ENCODE measurements around the gene HERC6.
"Not testable (repeated sequence)": the region's sequence is repeated elsewhere in the genome, so short reads cannot be mapped to it uniquely, and the experiment has no call there.

Gene HERC6

DNA sequence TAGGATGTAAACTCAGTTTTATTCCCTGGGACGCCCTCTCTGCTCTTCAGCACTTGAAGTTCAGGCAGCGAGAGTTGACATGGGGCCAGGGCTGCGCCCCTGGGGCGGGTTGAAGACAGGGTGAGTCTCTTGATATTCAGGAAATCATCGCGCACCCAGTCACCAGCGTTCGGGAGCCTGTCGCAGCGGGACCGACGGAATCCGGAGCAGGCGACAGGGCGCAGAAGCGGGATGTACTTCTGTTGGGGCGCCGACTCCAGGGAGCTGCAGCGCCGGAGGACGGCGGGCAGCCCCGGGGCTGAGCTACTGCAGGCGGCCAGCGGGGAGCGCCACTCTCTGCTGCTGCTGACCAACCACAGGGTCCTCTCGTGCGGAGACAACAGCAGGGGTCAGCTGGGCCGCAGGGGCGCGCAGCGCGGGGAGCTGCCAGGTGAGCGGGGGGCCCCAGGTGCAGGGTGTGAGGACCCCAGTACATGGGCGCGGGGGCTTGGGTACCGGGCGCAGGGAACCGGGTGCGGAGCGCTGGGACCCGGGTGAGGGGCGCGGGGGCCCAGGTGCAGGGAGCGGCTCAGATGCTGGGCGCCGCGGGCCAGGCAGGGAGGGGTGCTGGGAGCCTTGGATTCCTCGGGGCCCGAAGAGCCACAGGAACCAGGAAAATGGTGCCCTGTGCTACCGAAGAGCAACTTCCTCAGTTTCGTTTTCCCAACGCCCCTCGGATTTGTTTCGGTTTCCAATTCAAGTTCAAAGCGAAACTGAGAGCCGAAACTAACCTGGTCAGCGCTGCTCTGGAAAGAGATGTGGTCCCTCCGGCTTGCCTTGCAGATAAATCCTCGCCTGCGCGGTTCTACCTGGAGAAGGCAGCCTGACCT lies at the start of gene HERC6:
HERC6 (plus strand) TSS at position 162 of the 869 bp plus-strand sequence; CDS start at position 232, 70 bp downstream.
- peak; percentile 17 to 22 for DNase-seq (ENCODE audit: low read depth in 2 of 2)

DNA sequence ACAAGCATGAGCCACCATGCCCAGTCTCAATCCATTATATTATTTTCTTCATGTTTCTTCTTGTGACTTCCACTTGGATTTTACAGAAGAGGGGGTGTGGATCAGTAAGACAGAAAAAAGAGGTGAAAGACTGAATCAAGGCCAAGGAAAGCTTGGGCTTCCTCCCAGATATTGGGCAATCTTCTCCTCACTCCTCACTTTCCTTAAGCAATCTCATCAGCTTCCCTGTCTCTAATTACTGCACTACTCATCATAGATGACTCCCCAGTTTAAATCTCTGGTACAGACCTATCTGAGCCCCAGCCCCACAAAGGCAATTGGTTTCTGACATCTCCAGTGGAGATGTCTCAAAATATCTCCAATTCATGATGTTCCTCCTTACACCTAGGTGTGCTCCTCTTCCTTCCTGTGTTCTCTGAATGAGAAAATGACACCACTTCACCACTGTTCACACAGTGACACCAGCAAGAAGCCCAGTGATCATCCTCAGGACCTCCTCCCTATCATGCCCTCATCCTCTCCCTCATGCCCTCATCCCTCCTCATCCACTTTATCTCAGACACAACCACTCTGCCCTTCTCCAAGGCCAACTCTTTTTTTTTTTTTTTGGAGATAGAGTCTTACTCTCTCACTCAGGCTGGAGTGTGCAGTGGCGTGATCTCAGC lies 44.8 kb upstream of the HERC6 start:
- DNase-seq (ENCODE audit: low read depth in 2 of 2), result peak in 1 of 2 experiments; percentile 5

DNA sequence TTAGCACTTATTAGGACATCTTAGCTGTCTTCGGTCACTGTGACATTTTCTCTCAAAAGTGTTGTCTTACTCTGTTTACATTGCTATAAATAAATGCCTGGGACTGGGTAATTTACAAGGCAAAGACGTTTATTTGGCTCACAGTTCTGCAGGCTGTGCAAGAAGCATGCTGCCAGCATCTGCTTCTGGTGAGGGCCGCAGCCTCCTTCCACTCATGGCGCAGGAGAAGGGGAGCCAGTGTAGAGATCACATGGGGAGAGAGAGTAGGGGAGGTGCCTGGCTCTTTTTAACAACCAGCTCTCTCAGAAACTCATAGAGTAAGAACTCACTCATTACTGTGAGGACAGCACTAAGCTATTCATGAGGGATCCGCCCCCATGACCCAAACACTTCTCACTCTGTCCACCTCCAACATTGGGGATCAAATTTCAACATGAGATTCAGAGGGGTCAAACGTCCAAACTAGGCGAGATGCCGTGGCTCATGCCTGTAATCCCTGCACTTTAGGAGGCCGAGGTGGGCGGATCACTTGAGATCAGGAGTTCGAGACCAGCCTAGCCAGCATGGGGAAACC lies 43.5 kb upstream of the HERC6 start:
- no peak for DNase-seq (ENCODE audit: low read depth in 2 of 2)

DNA sequence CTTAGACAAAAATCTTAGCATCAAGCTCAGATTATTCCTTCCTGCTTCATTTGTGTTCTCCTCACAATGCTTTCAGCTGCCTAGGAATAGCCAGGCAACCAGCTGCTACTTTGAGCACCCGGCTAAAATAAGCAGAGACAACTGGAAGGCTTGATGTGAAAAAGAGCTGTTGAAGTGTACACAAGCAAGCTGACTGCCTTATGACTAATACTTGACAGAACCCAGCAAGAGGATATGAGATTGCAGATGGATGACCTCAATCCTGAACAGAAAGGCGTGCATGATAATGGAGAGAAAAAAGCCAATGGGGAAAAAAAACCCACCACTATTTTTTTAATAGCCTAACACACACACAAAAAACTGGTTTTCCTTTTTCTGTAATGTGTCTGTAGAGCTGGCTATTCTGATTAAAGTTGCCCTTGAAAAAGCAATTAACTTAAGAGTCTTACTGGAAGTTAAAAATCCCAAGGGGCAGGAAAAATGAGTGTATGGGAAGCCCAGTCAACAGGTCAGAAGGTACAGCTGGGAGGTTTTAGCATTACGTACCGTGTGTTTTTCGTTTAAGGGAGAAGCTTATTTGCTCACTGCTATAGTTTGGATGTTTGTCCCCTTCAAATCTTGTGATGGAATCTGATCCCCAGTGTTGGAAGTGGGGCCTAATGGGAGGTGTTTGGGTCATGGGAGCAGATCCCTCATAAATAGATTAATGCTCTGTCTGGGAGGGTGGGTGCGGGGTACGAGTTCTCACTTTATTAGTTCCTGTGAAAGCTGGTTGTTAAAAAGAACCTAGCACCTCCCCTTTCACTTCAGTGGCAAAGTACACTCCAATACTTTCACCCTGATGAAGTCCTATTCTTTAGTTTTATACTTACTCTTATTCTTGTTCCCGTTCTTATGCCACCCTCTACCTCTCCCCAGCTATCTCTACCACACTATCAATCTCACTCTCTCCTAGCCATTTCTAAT lies 37.1 kb upstream of the HERC6 start:
- DNase-seq (ENCODE audit: low read depth in 2 of 2), result peak; percentile 51 to 54

DNA sequence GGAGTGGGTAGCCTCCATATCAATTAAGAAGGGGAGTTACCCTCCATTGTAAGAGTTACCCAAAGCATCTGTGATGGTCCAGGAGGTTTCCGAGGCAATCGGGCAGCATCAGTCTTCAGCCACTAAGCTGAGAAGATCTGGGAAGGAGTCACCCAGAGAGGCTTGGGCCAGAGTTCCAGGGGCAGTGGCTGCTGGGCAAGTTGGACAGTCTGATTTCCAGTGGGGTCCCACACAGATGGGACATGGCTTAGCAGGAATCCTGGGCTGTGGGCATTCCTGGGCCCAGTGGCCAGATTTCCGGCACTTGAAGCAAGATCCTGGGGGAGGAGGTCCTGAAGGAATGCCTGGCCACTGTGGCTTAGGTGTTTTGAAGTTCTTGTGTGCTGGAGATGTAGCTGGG lies 31.8 kb upstream of the HERC6 start:
- not testable (repeated sequence) for DNase-seq (ENCODE audit: low read depth in 2 of 2)

DNA sequence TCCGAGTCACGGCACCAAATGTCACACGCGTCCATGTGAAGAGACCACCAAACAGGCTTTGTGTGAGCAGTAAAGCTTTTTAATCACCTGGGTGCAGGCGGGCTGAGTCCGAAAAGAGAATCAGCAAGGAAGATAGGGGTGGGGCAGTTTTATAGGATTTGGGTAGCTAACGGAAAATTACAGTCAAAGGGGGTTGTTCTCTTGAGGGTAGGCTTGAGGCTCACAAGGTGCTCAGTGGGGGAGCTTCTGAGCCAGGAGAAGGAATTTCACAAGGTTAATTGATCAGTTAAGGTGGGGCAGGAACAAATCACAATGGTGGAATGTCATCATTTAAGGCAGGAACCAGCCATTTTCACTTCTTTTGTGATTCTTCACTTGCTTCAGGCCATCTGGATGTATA lies 29.9 kb upstream of the HERC6 start:
- not testable (repeated sequence) for DNase-seq (ENCODE audit: low read depth in 2 of 2)

DNA sequence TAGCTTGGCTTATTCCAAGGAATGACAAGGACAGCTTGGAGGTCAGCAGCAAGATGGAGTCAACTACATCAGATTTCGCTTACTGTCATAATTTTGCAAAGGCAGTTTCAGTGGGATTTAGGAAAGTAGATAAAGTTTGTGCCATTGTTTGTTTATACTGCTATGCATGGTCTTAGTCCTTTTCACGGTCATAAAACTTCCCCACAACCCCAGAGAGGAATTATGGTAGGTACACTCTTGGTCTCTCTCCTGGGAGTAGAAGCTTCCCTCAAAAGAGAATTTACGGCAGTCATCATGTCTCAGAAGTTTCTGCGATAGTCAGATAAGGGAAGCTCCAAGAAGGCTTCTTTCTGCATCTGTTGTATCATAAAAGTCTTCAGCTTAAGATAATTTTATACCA lies 27.9 kb upstream of the HERC6 start:
- no peak for DNase-seq (ENCODE audit: low read depth in 2 of 2)

DNA sequence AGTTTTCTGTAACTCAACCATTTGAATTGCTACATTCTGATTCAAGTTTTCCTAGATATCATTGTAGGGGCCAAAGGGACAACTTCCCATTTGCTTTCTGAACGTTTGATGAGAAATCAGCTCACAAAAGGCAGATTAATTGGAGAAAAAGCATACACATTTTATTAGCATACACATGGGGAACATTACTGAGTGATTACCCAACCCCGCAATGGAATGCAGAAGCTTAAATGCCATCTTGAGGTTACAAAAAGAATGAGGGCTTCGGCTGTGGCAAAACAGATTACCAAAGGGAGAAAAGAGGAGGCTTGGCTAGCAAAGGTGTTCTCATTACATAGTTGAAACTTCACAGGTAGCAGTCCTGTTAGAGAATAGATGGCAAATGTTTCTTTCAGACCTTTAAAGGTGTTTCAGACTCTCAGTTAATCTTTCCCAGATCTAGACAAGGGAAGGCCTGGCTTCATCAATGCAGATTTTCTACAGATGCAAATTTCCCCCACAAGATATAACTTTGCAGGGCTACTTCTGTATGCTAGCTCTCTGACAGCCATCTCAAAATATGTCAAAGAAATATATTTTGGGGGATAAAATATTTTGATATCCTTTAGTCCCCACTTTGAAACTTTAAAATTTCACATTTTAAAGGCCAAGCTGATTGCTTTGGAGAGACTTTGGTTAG lies 26.5 kb upstream of the HERC6 start:
- DNase-seq (ENCODE audit: low read depth in 2 of 2), result peak in 1 of 2 experiments; percentile 24

DNA sequence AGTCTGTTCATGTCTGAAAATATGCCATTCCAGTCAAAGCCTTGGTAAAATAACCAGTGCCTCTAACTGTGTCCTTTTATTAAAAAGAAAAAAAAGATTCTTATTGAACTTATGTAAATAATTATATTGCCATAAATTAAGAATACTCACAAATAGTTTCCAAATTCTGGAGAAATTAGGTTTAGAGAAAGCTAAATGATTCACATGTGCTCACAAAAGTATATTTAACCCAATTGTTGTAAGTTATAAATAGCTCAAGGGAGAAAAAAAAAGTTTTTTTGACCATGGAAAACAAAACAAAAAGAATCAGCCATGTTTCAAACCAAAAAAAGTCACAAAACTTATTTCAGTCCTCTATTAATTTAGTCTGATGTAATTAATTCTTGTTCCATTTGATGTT lies 25.3 kb upstream of the HERC6 start:
- DNase-seq (ENCODE audit: low read depth in 2 of 2), result no peak

DNA sequence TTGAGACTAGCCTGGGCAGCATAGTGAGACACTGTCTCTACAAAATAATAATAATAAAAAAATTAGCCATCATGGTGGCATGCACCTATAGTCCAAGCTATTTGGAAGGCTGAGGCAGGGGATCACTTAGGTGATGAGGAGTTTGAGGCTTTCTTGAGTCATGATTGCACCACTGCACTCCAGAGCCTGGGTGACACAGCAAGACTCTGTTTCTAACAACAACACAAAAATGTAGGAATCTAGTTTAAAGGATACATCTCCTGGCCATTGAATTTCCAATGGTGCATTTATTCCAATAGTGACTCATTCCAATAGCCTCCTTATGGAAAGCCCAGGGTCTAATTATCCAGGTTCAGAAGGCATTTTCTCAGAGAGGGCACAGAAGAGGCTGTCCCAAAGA lies 21.9 kb upstream of the HERC6 start:
- DNase-seq (ENCODE audit: low read depth in 2 of 2), result no peak

DNA sequence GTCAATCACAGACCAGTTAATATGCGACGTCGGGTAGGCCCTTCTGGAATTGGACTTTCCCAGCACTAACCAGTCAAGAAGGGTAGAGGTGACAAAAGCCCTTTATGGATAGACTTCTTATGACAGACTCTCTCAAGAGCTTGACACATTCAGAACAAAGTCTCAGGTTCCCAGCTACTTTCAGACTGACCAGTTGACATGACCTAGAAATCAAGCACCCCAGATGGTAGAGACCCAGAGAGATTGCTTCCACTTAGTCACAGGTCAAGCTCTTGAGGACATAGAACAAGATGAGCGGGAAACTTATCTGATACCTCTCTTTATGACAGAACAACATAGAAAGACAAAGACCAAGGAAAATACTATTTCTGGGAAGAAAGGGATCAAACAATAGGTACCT lies 21.4 kb upstream of the HERC6 start:
- no peak for DNase-seq (ENCODE audit: low read depth in 2 of 2)

DNA sequence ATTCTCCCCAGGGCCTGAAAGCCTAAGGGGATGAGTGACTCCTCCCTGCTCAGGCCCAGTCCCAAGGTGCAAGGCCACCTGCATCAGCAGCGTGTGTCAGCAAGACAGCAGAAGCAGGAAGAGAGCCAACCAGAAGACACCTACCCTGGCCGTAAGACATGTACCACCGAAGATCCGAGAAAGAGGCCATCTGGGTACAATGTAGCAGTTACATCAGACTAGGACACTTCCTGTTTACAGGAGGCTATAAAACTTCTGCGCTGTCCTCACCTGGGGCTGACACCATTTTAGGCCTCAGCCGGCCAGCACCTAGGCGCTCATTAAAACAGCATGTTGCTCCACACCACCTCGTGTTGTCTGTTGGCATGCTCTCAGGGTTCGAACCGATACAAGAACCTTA lies 19.1 kb upstream of the HERC6 start:
- DNase-seq (ENCODE audit: low read depth in 2 of 2), result no peak

DNA sequence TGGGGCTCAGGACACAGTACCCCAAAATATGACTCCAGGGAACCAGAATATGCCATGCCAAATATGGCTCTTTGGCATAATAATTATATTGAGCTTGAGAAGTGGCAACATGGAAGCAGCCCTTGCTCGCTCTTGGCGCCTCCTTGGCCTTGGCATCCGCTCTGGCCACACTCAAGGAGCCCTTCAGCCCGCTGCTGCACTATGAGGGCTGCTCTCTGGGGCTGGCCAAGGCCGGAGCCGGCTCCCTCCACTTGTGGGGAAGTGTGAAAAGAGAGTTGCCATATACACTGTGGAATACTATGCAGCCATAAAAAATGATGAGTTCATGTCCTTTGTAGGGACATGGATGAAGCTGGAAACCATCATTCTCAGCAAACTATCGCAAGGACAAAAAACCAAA lies 18.4 kb upstream of the HERC6 start:
- no peak for DNase-seq (ENCODE audit: low read depth in 2 of 2)

DNA sequence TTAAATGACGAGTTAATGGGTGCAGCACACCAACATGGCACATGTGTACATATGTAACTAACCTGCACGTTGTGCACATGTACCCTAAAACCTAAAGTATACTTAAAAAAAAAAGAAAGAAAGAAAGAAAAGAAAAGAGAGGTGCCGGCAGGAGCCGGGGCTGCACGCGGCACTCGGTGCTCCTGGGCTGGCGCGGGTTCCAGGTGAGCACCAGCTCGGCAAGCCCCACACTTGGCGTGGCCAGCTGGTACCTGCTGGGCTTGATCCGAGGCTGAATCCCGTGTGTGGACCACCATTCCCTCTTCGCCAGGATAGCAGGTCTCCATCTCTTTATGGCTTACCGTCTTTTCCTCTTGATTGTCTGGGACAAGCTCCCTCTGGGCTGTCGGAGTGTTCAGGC lies 17.9 kb upstream of the HERC6 start:
- DNase-seq (ENCODE audit: low read depth in 2 of 2), result no peak

DNA sequence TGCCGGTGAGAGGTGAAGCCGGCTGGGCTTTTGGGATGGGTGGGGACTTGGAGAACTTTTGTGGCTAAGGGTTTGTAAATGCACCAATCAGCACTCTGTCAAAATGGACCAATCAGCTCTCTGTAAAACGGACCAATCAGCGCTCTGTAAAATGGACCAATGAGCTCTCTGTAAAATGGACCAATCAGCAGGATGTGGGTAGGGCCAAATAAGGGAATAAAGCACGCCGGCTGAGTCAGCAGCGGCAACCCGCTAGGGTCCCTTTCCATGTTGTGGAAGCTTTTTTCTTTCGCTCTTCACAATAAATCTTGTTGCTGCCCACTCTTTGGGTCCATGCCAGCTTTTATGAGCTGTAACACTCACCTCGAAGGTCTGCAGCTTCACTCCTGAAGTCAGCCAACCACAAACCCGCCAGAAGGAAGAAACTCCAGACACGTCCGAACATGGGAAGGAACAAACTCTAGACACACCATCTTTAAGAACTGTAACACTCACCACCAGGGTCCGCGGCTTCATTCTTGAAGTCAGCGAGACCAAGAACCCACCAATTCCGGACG lies 17.4 kb upstream of the HERC6 start:
- not testable (repeated sequence) for DNase-seq (ENCODE audit: low read depth in 2 of 2)

DNA sequence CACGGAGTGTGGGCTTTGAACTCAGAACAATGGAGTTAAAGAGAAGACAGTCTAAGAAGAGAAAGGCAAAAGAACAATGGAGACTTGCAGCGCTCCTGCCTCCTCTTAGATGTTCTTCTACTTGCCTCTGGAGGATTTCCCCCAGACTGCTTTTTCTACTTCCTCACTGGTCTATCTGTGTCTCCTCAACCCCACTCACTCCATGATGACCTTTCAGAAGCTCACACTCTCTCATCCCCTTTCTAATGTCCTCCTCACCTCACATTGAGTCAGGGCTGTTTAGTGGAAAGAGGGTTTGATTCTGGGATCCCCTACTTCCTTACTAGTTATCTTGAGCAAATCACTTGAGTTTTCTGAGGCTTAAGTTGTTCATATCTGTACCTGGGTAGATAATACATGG lies 12.2 kb upstream of the HERC6 start:
- no peak for DNase-seq (ENCODE audit: low read depth in 2 of 2)

DNA sequence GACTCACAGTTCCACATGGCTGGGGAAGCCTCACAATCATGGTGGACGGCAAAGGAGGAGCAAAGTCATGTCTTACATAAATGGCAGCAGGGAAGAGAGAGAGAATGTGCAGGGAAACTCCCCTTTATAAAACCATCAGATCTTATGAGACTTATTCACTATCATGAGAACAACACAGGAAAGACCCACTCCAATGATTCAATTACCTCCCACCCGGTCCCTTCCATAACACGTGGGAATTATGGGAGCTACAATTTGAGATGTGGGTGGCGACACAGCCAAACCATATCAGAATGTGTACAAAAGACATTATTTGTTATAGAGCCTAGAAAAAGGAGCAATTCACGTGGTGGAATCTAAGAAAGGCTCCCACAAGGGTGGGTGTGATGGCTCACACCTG lies 10.8 kb upstream of the HERC6 start:
- no peak for DNase-seq (ENCODE audit: low read depth in 2 of 2)

DNA sequence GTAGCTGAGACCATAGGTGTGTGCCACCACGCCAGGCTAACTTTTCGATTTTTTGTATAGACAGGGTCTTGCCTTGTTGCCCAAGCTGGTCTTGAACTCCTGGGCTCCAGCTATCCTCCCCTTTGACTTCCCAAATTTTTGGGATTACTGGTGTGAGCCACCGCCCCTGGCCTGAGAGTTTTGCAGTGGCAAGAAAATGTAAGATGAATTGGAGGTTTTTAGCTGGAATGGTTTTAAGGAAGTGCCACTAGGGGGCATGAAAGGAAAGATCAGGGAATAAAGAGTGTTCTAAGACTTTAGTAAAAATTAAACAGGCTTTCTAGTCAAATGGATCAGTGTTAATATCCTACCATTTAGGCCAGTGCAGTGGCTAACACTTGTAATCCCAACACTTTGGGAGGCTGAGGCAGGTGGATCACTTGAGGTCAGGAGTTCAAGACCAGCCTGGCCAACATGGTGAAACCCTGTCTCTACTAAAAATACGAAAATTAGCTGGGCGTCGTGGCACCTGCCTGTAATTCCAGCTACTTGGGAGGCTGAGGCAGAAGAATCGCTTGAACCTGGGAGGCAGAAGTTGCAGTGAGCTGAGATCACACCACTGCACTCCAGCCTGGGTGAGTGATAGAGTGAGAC lies 9.4 kb upstream of the HERC6 start:
- not testable (repeated sequence) for DNase-seq (ENCODE audit: low read depth in 2 of 2)

DNA sequence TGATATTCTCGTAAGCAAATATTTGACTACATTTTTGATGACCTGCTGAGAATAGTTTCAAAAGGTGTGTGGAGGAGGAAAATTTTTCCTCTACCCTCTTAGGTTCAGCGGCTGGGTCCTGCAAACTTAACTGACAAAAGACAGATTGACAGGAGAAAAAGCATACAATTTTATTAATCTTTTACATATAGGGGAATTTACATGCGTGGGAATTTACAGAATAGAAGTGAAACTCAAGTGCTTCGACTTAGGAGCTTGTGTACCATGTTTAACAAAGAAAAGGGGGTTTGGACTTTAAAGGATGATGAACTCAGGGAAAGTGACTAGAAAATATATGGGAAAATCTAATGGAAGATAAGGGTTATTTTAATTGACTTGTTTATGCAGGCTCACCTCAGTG lies 2.5 kb downstream of the HERC6 start:
- DNase-seq (ENCODE audit: low read depth in 2 of 2), result no peak

DNA sequence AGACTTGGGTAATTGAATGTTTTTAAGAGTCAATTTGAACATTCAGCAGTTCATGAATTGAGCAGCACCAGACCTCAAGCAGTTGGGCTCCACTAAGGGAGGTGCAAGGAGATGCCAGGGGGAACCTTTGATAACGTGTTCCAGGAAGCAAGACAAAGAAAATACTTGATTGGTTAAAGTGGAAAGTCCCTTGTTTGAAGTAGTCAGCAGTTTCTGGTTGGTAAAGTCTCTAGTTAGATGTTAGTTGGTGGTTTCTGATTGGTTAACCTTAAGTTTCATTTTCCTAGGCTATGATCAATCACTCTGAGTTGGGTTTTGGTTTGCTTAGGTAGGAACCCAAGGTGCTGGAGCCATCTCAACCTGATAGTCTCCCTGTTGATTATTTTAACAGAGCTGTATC lies 4.0 kb downstream of the HERC6 start:
- no peak for DNase-seq (ENCODE audit: low read depth in 2 of 2)

Measured in fibroblast of skin of left biceps (primary cell).